Neural cell (in vitro differentiated cells): Measurements from ENCODE around the gene DHRS3. TPM values are rescaled to one million over a fixed set of nuclear protein-coding genes. Genes with fewer than 3 reads are reported as not detected.

Experiments
- H2AFZ ChIP-seq: fragments of 200-600, 300-800 bp; sonication (generic), shearing (Covaris generic); 2 replicates; pipeline ENCODE4 v1.6.0; 2014; ENCODE audit warnings: low read depth, mild to moderate bottlenecking, antibody characterized with exemption, low read length, moderate library complexity
- H3F3A ChIP-seq: fragments of 200-600 bp; shearing (Covaris generic); 2 replicates; pipeline ENCODE4 v1.6.1; 2016; ENCODE audit warnings: mild to moderate bottlenecking, moderate library complexity, mixed read lengths, antibody characterized with exemption, low read length; ENCODE audit not compliant: insufficient read depth, poor library complexity, severe bottlenecking
- H3K27ac ChIP-seq: fragments of 200-600, 300-800 bp; sonication (generic), shearing (Covaris generic); 2 replicates; pipeline ENCODE4 v1.5.1; 2014; ENCODE audit warnings: mild to moderate bottlenecking, low read length, moderate library complexity
- H3K27me3 ChIP-seq: fragments of 300-800, 200-600 bp; sonication (generic), shearing (Covaris generic); 2 replicates; pipeline ENCODE4 v1.6.0; 2014; ENCODE audit warnings: mild to moderate bottlenecking, low read depth, low read length, moderate library complexity; ENCODE audit not compliant: insufficient read depth
- H3K36me3 ChIP-seq: fragments of 300-800, 200-600 bp; sonication (generic), shearing (Covaris generic); 2 replicates; pipeline ENCODE4 v1.5.1; 2014; ENCODE audit warnings: mild to moderate bottlenecking, antibody characterized with exemption, low read length, moderate library complexity; ENCODE audit not compliant: insufficient read depth
- H3K4me2 ChIP-seq: fragments of 300-800, 200-600 bp; sonication (generic), shearing (Covaris generic); 2 replicates; pipeline ENCODE4 v1.6.0; 2014; ENCODE audit warnings: mild to moderate bottlenecking, low read length
- H3K4me3 ChIP-seq: fragments of 300-800, 200-600 bp; sonication (generic), shearing (Covaris generic); 2 replicates; pipeline ENCODE4 v1.5.1; 2014; ENCODE audit warnings: mild to moderate bottlenecking, low read length, moderate library complexity
- H3K79me2 ChIP-seq: fragments of 200-600 bp; shearing (Covaris generic); replicated peaks from 2 replicates; pipeline ENCODE4 v1.6.0; 2014; ENCODE audit warnings: mild to moderate bottlenecking, low read length, moderate library complexity; ENCODE audit not compliant: insufficient read depth
- H3K9ac ChIP-seq: fragments of 300-800, 200-600 bp; sonication (generic), shearing (Covaris generic); 2 replicates; pipeline ENCODE4 v1.6.1; 2016; ENCODE audit warnings: mild to moderate bottlenecking, low read length, mixed read lengths
- H3K9me2 ChIP-seq: fragments of 200-600 bp; shearing (Covaris generic); 2 replicates; pipeline ENCODE4 v1.6.1; 2016; ENCODE audit warnings: mild to moderate bottlenecking, low read length, mixed read lengths; ENCODE audit not compliant: insufficient read depth
- H3K9me3 ChIP-seq: fragments of 200-600, 300-800 bp; sonication (generic), shearing (Covaris generic); 2 replicates; pipeline ENCODE4 v1.6.1; 2016; ENCODE audit warnings: mild to moderate bottlenecking, mixed run types, low read length, moderate library complexity, mixed read lengths
- H4K20me1 ChIP-seq: fragments of 200-600 bp; shearing (Covaris generic); 2 replicates; pipeline ENCODE4 v1.6.1; 2016; ENCODE audit warnings: mild to moderate bottlenecking, mixed run types; ENCODE audit not compliant: insufficient read depth
- EP300 ChIP-seq: fragments of 450-650 bp; conservative IDR thresholded peaks from 2 replicates; pipeline ENCODE4 v1.6.1; 2014; ENCODE audit warnings: antibody characterized with exemption, mild to moderate bottlenecking, moderate library complexity; ENCODE audit not compliant: poor library complexity, severe bottlenecking
- EZH2 ChIP-seq: fragments of 200-600, 300-800 bp; shearing (Covaris generic), sonication (generic); IDR thresholded peaks from 2 replicates; pipeline ENCODE4 v1.6.1; 2014; ENCODE audit warnings: antibody characterized with exemption, low read length, borderline replicate concordance, mild to moderate bottlenecking; ENCODE audit not compliant: insufficient read depth, poor library complexity, severe bottlenecking
- MXI1 ChIP-seq: fragments of 450-650 bp; conservative IDR thresholded peaks from 2 replicates; pipeline ENCODE4 v1.6.1; 2014; ENCODE audit warnings: antibody characterized with exemption, mild to moderate bottlenecking; ENCODE audit not compliant: poor library complexity, severe bottlenecking
- POLR2AphosphoS5 ChIP-seq: IDR thresholded peaks from 2 replicates; pipeline ENCODE4 v1.6.1; 2012
- RAD21 ChIP-seq: fragments of 450-650 bp; conservative IDR thresholded peaks from 2 replicates; pipeline ENCODE4 v1.6.1; 2014; ENCODE audit warnings: antibody characterized with exemption, mild to moderate bottlenecking, moderate library complexity
- REST ChIP-seq: IDR thresholded peaks from 2 replicates; pipeline ENCODE4 v1.6.1; 2012; ENCODE audit warnings: borderline replicate concordance
- SMC3 ChIP-seq: fragments of 450-650 bp; conservative IDR thresholded peaks from 2 replicates; pipeline ENCODE4 v1.6.1; 2014; ENCODE audit warnings: antibody characterized with exemption, mild to moderate bottlenecking, moderate library complexity; ENCODE audit not compliant: poor library complexity
- TAF1 ChIP-seq: IDR thresholded peaks from 2 replicates; pipeline ENCODE4 v1.6.1; 2012; ENCODE audit warnings: low read depth
- polyA plus RNA-seq: library from polyadenylated mRNA; depleted of rRNA; stranded (reverse); fragments of >200 nt; gene quantifications from 2 replicates; pipeline ENCODE4 v1.2.3, GENCODE V29; 2014
- TF ChIP-seq, protein P1 (sequence below): fragments of 450-650 bp; IDR thresholded peaks from 2 replicates; pipeline ENCODE4 v1.5.1; 2014; ENCODE audit warnings: antibody characterized with exemption, mild to moderate bottlenecking, moderate library complexity; ENCODE audit not compliant: poor library complexity, severe bottlenecking

Gene DHRS3
- polyA plus RNA-seq, 1 donor from 2014 or later, result 0.22 TPM

DNA sequence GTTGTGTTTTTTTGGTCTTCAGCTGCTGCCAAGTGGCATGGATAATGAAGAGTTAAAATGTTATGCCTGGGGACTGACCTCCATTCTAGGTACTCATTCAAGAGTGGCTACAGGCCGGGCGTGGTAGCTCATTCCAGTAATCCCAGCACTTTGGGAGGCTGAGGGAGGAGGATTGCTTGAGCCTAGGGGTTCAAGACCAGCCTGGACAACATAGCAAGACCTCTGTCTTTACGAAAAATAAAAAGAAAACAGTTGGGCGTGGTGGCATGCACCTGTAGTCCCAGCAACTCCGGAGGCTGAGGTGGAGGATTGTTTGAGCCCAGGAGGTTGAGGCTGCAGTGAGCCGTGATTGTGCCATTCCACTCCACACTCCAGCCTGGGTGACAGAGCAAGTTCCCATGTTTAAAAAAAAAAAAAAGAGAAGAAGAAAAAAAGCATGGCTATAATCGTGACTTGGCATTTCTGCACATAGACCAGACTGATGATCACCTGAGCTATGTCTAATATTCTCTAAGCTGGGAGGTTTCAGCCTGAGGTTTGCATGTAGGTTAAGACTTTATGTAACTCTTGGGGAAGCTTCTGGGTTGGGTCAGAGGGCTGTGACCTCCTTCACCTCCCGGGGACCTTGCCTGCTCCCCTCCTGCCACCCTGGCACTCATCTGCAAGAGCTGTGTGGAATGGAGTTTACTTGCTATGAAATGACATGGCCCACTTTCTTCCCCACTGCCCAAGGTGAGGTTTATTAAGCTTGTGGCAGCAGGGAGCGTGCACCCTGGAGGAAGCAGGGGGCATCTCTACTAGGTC lies 51.3 kb downstream of the DHRS3 start:
- Histone ChIP-seq H3K4me3 (no peak overlapping the region), H2AFZ (no peak overlapping the region), H3K36me3 (no peaks in the 10 kb centered on the region), H3K27me3 (no peaks in the 10 kb centered on the region), H3F3A (no peaks in the 10 kb centered on the region), H3K4me2 (no peak overlapping the region), H4K20me1 (no peaks in the 10 kb centered on the region), H3K9ac (no peak overlapping the region), H3K9me2 (no peaks in the 10 kb centered on the region), H3K27ac (no peak overlapping the region), H3K79me2 (no peaks in the 10 kb centered on the region), H3K9me3 (no peaks in the 10 kb centered on the region)
- TF ChIP-seq RAD21, result no peak
- no peak for TF ChIP-seq MXI1
- no peak for TF ChIP-seq POLR2AphosphoS5
- TF ChIP-seq EP300, result no peak
- no peak for TF ChIP-seq SMC3
- no peak for TF ChIP-seq EZH2
- TF ChIP-seq TAF1, result no peak
- TF ChIP-seq REST, result no peak
- TF ChIP-seq, protein P1, sequence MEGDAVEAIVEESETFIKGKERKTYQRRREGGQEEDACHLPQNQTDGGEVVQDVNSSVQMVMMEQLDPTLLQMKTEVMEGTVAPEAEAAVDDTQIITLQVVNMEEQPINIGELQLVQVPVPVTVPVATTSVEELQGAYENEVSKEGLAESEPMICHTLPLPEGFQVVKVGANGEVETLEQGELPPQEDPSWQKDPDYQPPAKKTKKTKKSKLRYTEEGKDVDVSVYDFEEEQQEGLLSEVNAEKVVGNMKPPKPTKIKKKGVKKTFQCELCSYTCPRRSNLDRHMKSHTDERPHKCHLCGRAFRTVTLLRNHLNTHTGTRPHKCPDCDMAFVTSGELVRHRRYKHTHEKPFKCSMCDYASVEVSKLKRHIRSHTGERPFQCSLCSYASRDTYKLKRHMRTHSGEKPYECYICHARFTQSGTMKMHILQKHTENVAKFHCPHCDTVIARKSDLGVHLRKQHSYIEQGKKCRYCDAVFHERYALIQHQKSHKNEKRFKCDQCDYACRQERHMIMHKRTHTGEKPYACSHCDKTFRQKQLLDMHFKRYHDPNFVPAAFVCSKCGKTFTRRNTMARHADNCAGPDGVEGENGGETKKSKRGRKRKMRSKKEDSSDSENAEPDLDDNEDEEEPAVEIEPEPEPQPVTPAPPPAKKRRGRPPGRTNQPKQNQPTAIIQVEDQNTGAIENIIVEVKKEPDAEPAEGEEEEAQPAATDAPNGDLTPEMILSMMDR, result no peak

DNA sequence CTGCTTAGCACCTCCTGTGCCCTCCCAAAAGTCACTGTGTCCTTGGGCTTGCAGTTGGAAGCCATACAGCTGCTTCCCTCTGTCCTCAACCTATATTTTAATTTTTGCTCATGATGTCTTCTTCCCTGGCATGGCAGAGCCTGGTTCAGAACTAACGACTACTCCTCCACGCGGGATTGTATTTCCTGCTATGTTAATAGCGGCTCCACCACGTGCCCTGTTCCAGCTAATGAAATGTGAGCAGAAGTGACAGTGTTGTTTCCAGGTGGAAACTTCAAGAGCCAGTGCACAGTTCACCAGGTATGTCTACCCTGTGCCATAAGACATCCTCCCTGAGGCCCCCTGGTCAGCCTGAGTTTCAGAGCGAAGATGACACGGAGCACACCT lies 52.1 kb downstream of the DHRS3 start:
- H3K27ac ChIP-seq, result no peak overlapping the region
- no peaks in the 10 kb centered on the region for H3K9me3 ChIP-seq
- H3K4me3 ChIP-seq, result no peak overlapping the region
- H4K20me1 ChIP-seq, result no peaks in the 10 kb centered on the region
- no peak for TF ChIP-seq MXI1
- TF ChIP-seq, protein P1, result no peak
- no peak for TF ChIP-seq REST
- TF ChIP-seq SMC3, result no peak
- no peak for TF ChIP-seq RAD21
- TF ChIP-seq TAF1, result no peak
- TF ChIP-seq EP300, result no peak
- TF ChIP-seq EZH2, result no peak
- no peak for TF ChIP-seq POLR2AphosphoS5
- H3K36me3 ChIP-seq, result no peaks in the 10 kb centered on the region
- no peak overlapping the region for H2AFZ ChIP-seq
- no peak overlapping the region for H3K9ac ChIP-seq
- no peaks in the 10 kb centered on the region for H3K27me3 ChIP-seq
- no peaks in the 10 kb centered on the region for H3K9me2 ChIP-seq
- H3F3A ChIP-seq, result no peaks in the 10 kb centered on the region
- H3K4me2 ChIP-seq, result no peak overlapping the region
- no peaks in the 10 kb centered on the region for H3K79me2 ChIP-seq
